Activated CD4-positive, alpha-beta T cell treated with anti-CD3 and anti-CD28 coated beads for 36 hours (primary cell): ENCODE measurements around the gene B4GAT1. TPM values are rescaled to one million over a fixed set of nuclear protein-coding genes. Genes with fewer than 3 reads are reported as not detected.
"Not testable (repeated sequence)": the region's sequence is repeated elsewhere in the genome, so short reads cannot be mapped to it uniquely, and the experiment has no call there.

ENCODE experiments used
- ATAC-seq: fragments of 200-7000 bp; cut with Tn5 transposase; one replicate; pipeline ENCODE4 v1.10.0; 2021; ENCODE audit warnings: mild to moderate bottlenecking, moderate library complexity
- CTCF ChIA-PET: fragments of 350-600 bp; sonication (Branson Sonifier 250); formaldehyde crosslinking; loops from one replicate; lab custom pipeline; 2021; ENCODE audit warnings: antibody characterized with exemption; lab: Charles Lee
- POLR2A ChIA-PET: fragments of 350-600 bp; sonication (Branson Sonifier 250); formaldehyde crosslinking; loops from one replicate; lab custom pipeline; 2021; ENCODE audit warnings: antibody characterized with exemption, inconsistent platforms; lab: Charles Lee
- DNase-seq: peaks from one replicate; pipeline ENCODE4 v3.0.0-alpha.2; 2020
- H3K27ac Mint-ChIP-seq: one replicate; pipeline ENCODE4 v1.8.0; 2021; ENCODE audit warnings: mixed read lengths
- H3K27me3 Mint-ChIP-seq: one replicate; pipeline ENCODE4 v1.8.0; 2021; ENCODE audit warnings: mixed read lengths
- H3K36me3 Mint-ChIP-seq: one replicate; pipeline ENCODE4 v1.8.0; 2021; ENCODE audit warnings: low read depth, mixed read lengths
- H3K4me1 Mint-ChIP-seq: one replicate; pipeline ENCODE4 v1.8.0; 2021; ENCODE audit warnings: mixed read lengths
- H3K4me3 Mint-ChIP-seq: one replicate; pipeline ENCODE4 v1.8.0; 2021; ENCODE audit warnings: mild to moderate bottlenecking, moderate library complexity, mixed read lengths
- H3K9me3 Mint-ChIP-seq: one replicate; pipeline ENCODE4 v1.8.0; 2021; ENCODE audit warnings: low read depth, mixed read lengths
- intact Hi-C, 2 experiments: fragments of 100-400 bp; cut with DNase I in 1 of 2; cut with micrococcal nuclease in 1 of 2; formaldehyde crosslinking; loops; one replicate each; pipeline versions ENCODE4 v1.14.2 to v1.15.1; 2022 to 2024; cut with DNase I, micrococcal nuclease
- total RNA-seq, 2 experiments: library from RNA; stranded (reverse); gene quantifications; one replicate each; pipeline ENCODE4 v1.2.3, GENCODE V29; 2021

B4GAT1 gene
- 1 to 10 TPM; 6.0 to 8.5 TPM for total RNA-seq

- H3K9me3 Mint-ChIP-seq = no peaks in the 10 kb centered on the region
- peaks cover 10% of the 10 kb centered on the region for H3K36me3 Mint-ChIP-seq
- peaks cover 41% of the 10 kb centered on the region for H3K4me1 Mint-ChIP-seq
- H3K27me3 Mint-ChIP-seq = peaks cover 3% of the 10 kb centered on the region
- peak within 1 kb of the TSS; percentile 93 for H3K4me3 Mint-ChIP-seq
- ChIA-PET CTCF (interaction anchor here (0.6 to 5.0 kb wide), 7 partner anchors 14 to 488 kb away, joined by 3 to 20 read pairs (median 4); no protein-coding TSS in a partner anchor), POLR2A (interaction anchor here (0.6 to 1.1 kb wide), 3 partner anchors 12 to 119 kb away, joined by 3 read pairs; partner anchors contain the start of gene PELI3)
- peak within 1 kb of the TSS; percentile 90 for H3K27ac Mint-ChIP-seq
- intact Hi-C loops = loop anchor here (1.0 to 5.0 kb wide), 6 partner anchors 35 to 771 kb away; partner anchors contain the start of genes CCDC87 (in 1 of the 2), CCS (in 1 of the 2), KDM2A (in 1 of the 2) and PACS1 (in 1 of the 2)
- ATAC-seq (peak; percentile 63), DNase-seq (peak; percentile 93)
Measured at GRCh38 chr11:66347425-66348276, at the start of gene B4GAT1. TSS of gene B4GAT1 (minus strand) at chr11:66347629. CDS start at chr11:66347545, 84 bp downstream.

GRCh38 chr11:66393954-66394353, 46.5 kb upstream of the B4GAT1 start:
- Mint-ChIP-seq H3K9me3 (no peaks in the 10 kb centered on the region), H3K36me3 (no peaks in the 10 kb centered on the region), H3K27ac (no peak overlapping the region), H3K4me3 (no peak overlapping the region), H3K4me1 (no peaks in the 10 kb centered on the region), H3K27me3 (no peaks in the 10 kb centered on the region)
- DNase-seq (no peak), ATAC-seq (no peak)
- ChIA-PET POLR2A (no interaction called here), CTCF (interaction anchor here (1.5 kb wide), 2 partner anchors 13 to 37 kb away, joined by 3 read pairs; no protein-coding TSS in a partner anchor)
- intact Hi-C loops = no loop called here

GRCh38 chr11:66391322-66391721, 43.9 kb upstream of the B4GAT1 start:
- Mint-ChIP-seq H3K27me3 (no peaks in the 10 kb centered on the region), H3K9me3 (no peaks in the 10 kb centered on the region), H3K4me3 (no peak overlapping the region), H3K27ac (no peak overlapping the region), H3K36me3 (no peaks in the 10 kb centered on the region), H3K4me1 (peaks cover 3% of the 10 kb centered on the region)
- DNase-seq (no peak), ATAC-seq (no peak)
- CTCF ChIA-PET = interaction anchor here (0.8 to 1.0 kb wide), 4 partner anchors 28 to 80 kb away, joined by 3 to 4 read pairs (median 4); partner anchors contain the start of genes MRPL11 and RIN1
- intact Hi-C loops = no loop called here
- POLR2A ChIA-PET = no interaction called here

- POLR2A ChIA-PET = interaction anchor here (0.6 kb wide), 1 partner anchor 81 kb away, joined by 3 read pairs; no protein-coding TSS in a partner anchor
Measured at GRCh38 chr11:66388780-66389386, 41.5 kb upstream of the B4GAT1 start.

GRCh38 chr11:66386171-66387069, 39.0 kb upstream of the B4GAT1 start:
- intact Hi-C loops = loop anchor here (2.0 to 5.0 kb wide), 2 partner anchors 14 to 46 kb away; no protein-coding TSS in a partner anchor
- Mint-ChIP-seq H3K4me1 (peaks cover 7% of the 10 kb centered on the region), H3K27ac (peak overlapping the region; percentile 15), H3K27me3 (no peaks in the 10 kb centered on the region), H3K4me3 (peak overlapping the region; percentile 47), H3K9me3 (no peaks in the 10 kb centered on the region), H3K36me3 (no peaks in the 10 kb centered on the region)
- ChIA-PET CTCF (interaction anchor here (0.6 to 2.8 kb wide), 49 partner anchors 9 to 915 kb away, joined by 3 to 34 read pairs (median 4); partner anchors contain the start of genes B4GAT1, CTSF, MRPL11 and NPAS4), POLR2A (interaction anchor here (0.6 to 1.5 kb wide), 2 partner anchors 13 to 14 kb away, joined by 3 to 12 read pairs; no protein-coding TSS in a partner anchor)
- peak; percentile 80 for ATAC-seq
- peak; percentile 92 for DNase-seq

More at GRCh38 chr11:66388780-66389386, 41.5 kb upstream of the B4GAT1 start:
- Mint-ChIP-seq H3K4me3 (no peak overlapping the region), H3K27me3 (no peaks in the 10 kb centered on the region), H3K9me3 (no peaks in the 10 kb centered on the region), H3K27ac (no peak overlapping the region), H3K36me3 (no peaks in the 10 kb centered on the region), H3K4me1 (peaks cover 7% of the 10 kb centered on the region)
- peak; percentile 87 for DNase-seq
- CTCF ChIA-PET = interaction anchor here (0.5 to 2.8 kb wide), 43 partner anchors 8 to 666 kb away, joined by 3 to 21 read pairs (median 4); partner anchors contain the start of genes BBS1, BRMS1, DPP3 and MRPL11
- intact Hi-C loops = loop anchor here (1.0 to 5.0 kb wide), 2 partner anchors 43 to 77 kb away; no protein-coding TSS in a partner anchor
- peak; percentile 89 for ATAC-seq

GRCh38 chr11:66384316-66384715, 36.9 kb upstream of the B4GAT1 start:
- POLR2A ChIA-PET, H3K36me3 Mint-ChIP-seq: not testable (repeated sequence)

GRCh38 chr11:66380264-66380663, 32.8 kb upstream of the B4GAT1 start:
- DNase-seq (peak; percentile 38), ATAC-seq (peak; percentile 51)
- POLR2A ChIA-PET, H3K27ac Mint-ChIP-seq, H3K4me3 Mint-ChIP-seq, H3K4me1 Mint-ChIP-seq, H3K36me3 Mint-ChIP-seq, intact Hi-C loops, H3K9me3 Mint-ChIP-seq, H3K27me3 Mint-ChIP-seq: not testable (repeated sequence)
- CTCF ChIA-PET = interaction anchor here (0.6 to 3.0 kb wide), 3 partner anchors 9 to 433 kb away, joined by 3 to 18 read pairs (median 3); no protein-coding TSS in a partner anchor

More at GRCh38 chr11:66384316-66384715, 36.9 kb upstream of the B4GAT1 start:
- H3K9me3 Mint-ChIP-seq, DNase-seq, H3K27me3 Mint-ChIP-seq, H3K4me1 Mint-ChIP-seq, intact Hi-C loops, H3K4me3 Mint-ChIP-seq, H3K27ac Mint-ChIP-seq, ATAC-seq: not testable (repeated sequence)
- CTCF ChIA-PET = interaction anchor here (0.7 to 2.8 kb wide), 9 partner anchors 9 to 148 kb away, joined by 3 to 34 read pairs (median 9); partner anchors contain the start of gene B4GAT1

GRCh38 chr11:66373690-66374287, 26.4 kb upstream of the B4GAT1 start:
- H3K4me3 Mint-ChIP-seq = not testable (repeated sequence)

GRCh38 chr11:66373265-66373664, 25.8 kb upstream of the B4GAT1 start:
- Mint-ChIP-seq H3K4me3 (no peak overlapping the region), H3K4me1 (peaks cover 19% of the 10 kb centered on the region), H3K36me3 (peaks cover 3% of the 10 kb centered on the region), H3K27me3 (no peaks in the 10 kb centered on the region), H3K9me3 (no peaks in the 10 kb centered on the region), H3K27ac (no peak overlapping the region)
- DNase-seq (no peak), ATAC-seq (no peak)
- ChIA-PET POLR2A (no interaction called here), CTCF (interaction anchor here (1.3 to 3.5 kb wide), 3 partner anchors 11 to 34 kb away, joined by 3 to 19 read pairs (median 4); no protein-coding TSS in a partner anchor)
- intact Hi-C loops = loop anchor here in 1 of 2 experiments (2.0 kb wide), 1 partner anchor 14 kb away; no protein-coding TSS in a partner anchor

More at GRCh38 chr11:66373690-66374287, 26.4 kb upstream of the B4GAT1 start:
- intact Hi-C loops = loop anchor here in 1 of 2 experiments (2.0 kb wide), 1 partner anchor 13 kb away; no protein-coding TSS in a partner anchor
- H3K9me3 Mint-ChIP-seq, H3K27ac Mint-ChIP-seq, H3K36me3 Mint-ChIP-seq, DNase-seq, ATAC-seq, H3K27me3 Mint-ChIP-seq: not testable (repeated sequence)
- CTCF ChIA-PET = interaction anchor here (1.3 to 3.5 kb wide), 3 partner anchors 11 to 34 kb away, joined by 3 to 19 read pairs (median 4); no protein-coding TSS in a partner anchor
- POLR2A ChIA-PET = interaction anchor here (0.7 kb wide), 1 partner anchor 12 kb away, joined by 3 read pairs; no protein-coding TSS in a partner anchor
- peaks cover 19% of the 10 kb centered on the region for H3K4me1 Mint-ChIP-seq
